M059J (cell line): Measurements from ENCODE around the gene CSTB. TPM values are rescaled to one million over a fixed set of nuclear protein-coding genes. Genes with fewer than 3 reads are reported as not detected.
A peak's percentile ranks its signal among the peaks of the same experiment; 100 is the strongest.

Experiments
- DNase-seq: peaks from one replicate; pipeline ENCODE4 v3.0.0-alpha.2; 2012; ENCODE audit warnings: low read depth
- total RNA-seq: library from RNA; depleted of rRNA; stranded (reverse); fragments of >200 nt; shearing (Covaris generic); gene quantifications from 2 replicates; pipeline ENCODE4 v1.2.3, GENCODE V29; 2014

The CSTB gene
- total RNA-seq, 1 experiment from 2014 or later = 29.6 TPM

DNA sequence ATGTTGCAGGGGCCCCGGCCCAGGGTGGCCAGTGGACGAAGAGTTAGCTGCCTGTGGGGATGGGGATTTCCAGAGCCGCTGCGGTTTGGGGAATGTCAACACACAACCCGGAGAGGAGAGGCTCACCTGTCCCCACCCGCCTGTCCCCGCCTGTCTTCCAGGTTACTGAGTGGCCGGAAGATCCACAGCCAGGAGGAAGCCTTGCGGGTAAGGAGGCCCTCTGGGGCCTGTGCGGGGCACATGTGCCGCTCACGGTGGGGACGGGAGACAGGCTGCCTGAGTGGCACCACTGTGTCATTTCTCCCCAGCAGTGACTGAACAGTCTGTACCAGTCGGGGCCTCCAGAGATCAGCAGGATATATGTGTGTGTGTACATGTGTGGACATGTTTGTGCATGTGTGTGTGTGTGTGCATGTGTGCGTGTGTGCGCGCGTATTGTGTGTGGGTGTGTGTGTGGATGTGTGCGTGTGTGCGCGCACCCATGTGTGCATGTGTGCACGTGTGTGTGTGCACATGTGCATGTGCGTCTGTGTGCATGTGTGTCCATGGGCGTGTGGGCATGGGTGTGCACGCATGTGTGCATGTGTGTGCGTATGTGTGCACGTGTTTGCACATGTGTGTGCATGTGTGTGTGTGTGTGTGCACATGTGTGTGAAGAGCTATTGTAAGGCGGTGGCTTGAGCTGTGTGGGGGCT is 25.6 kb downstream of the CSTB start:
- DNase-seq = no peak

DNA sequence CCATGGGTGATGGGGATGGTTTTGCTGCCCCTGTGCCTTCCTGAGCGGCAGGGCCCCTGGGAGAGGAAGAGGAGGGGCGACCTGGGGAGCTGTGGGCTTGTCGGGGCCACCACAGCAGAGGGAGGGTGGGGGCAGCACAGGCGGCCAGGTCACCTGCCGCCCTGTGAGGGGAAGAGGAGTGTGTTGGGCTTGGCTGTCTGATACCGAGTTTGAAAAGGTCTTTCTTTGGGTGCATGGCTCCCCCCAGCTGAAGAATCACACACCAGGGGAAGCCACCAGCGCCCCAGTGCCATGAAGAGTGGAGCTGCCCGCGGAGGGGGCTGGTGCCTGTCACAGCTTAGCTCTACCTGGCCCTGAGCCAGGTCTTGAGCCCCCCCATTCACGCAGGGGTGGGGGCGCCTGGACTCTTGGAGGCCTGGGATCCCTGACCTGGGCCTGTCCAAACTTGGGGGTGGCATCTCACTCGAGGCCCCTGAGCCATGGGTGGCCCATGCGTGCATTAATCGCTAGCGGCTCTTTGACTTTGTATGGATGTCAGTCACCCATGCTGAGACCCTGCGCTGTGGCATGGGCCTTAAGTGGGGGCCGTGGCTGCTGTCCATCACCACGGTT is 26.4 kb downstream of the CSTB start:
- DNase-seq = no peak

DNA sequence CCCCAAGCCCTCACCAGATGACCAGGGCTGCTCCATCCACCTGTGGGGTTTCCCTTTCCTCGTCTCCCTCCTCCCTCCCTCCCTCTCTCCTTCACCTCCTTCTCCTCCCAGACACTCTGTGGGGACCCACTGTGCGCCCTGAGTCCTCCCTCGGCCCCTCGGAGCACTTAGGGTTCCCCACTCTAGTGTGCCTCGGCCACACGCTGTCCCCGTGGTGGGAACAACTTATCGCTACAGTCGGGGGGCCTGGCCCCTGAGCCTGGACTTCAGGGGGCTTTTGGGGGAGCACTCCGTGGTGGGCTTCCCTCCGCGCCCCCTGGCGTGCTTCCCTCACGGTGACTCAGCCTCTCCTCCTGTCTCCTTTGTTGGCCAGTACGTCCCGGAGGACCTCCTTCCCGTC is 27.5 kb downstream of the CSTB start:
- DNase-seq = no peak

DNA sequence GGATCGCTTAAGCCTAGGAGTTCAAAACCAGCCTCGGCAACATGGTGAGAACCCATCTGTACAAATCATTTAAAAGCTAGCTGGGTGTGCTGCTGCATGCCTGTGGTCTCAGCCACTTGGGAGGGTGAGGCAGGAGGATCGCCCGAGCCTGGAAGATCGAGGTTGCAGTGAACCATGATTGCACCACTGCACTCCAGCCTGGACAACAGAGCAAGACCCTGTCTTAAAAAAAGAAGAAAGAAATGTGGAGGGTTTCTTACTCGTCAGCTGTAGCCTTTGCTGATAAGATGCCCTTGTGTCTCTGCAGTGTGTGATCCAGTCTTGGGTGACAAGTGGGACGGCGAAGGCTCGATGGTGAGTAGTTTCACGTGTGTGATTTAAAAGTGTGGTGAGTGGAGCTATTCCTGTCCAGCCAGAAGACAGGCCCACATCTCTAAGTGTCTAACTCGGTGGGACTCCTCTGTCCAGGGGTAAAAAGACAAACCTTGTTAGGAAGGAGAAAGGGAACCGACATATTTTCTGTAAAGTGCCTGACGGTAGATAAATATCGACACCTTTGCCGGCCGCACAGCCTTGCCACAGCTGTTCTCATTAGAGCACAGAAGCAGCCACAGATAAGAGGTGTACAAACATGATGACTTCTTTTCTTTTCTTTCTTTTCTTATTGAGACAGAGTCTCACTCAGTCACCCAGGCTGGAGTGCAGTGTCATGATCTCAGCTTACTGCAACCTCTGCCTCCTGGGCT is 30.2 kb downstream of the CSTB start:
- DNase-seq = no peak

DNA sequence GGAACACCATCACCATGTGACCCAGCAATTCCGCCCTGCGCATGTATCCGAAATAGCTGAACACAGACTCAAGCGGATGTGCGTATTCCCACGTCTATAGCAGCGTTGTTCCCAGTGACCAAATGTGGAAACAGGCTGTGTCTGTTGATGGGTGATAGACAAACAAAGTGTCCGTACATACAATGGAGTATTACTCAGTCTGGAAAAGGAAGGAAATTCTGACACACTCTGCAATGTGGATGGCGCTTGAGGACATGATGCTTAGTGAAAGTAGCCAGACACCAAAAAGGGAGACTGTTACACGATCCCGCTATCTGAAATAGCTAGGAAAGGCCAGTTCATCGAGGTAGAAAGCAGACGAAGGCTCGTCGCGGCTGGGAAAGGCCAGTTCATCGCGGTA is 31.4 kb downstream of the CSTB start:
- no peak for DNase-seq

DNA sequence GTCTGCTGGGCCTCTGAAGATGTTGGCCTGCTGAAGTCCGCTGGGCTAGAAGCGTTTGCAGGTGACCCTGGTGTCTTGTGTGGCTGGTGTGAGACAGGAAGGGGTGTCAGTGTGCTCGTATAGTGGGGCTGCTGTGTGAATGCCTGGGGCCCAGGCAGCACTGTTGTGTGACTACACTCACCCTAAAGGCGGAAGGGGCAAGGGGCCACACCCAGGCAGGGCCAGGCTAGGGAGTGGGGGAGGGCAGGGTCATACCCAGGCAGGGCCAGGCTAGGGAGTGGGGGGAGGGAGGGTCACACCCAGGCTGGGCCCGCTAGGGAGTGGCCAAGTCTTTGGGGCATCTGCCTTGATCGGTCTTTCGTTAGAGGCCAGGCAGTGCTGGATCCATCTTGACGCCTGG is 32.2 kb downstream of the CSTB start:
- no peak for DNase-seq

DNA sequence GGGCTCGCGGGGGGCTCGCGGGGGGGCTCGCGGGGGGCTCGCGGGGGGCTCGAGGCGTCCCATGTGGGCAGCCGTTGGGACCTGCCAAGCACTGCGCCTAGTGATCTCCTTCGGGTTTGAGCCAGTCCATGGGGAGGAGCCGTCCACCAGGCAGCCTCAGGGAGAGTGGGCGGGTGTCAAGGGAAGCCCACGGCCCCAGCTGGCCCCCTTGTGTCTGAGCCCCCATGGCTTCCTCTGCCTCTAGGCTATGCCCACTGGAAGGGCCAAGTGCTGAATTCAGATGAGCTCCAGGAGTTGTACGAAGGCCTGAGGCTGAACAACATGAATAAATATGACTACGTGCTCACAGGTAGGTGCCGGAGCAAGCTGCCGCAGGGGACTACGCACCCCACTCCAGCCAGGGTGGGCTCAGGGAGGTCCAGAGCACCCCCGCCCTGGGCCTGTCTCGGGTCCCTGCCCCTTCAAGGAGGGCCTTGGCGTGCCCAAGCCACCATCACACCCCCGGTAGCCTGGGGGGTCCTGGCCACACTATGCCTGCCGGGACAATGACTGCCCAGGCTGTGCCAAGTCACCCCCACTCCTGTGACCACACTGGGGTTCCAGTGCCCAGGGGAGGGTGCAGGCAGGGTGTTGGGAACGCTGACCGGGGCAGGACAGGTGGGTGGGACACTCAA is 34.5 kb downstream of the CSTB start:
- no peak for DNase-seq

DNA sequence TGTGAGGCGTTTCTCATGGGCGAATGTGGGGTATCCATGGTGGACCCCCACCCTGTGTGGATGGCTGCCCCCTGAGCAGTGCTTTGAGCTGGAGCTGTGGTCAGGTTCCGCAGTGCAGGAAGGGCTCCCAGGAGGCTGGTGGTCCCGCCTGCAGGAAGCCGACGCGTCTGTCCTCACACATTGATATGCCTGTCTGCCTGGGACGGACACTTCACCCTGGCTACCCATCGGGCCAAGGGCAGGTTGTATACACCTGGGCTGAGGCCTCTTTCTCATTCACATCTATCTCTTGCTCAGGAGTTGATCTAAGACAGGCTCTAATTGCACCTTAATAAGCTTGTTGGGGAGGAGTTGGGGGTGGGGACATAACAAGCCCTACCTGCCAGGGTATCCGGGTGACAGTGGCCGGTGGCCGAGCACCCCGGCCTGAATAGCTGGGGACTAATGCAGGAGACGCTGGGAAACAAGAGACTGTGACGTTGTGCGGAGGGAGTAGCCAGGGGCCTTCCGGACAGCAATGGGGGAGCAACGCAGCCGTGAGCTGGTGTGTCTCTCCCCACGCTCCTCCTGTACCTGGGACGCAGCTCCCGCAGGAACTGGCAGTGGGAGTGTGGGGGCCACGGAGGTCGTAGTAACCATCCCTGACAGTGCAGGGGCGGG is 35.5 kb downstream of the CSTB start:
- peak; percentile 49 for DNase-seq

DNA sequence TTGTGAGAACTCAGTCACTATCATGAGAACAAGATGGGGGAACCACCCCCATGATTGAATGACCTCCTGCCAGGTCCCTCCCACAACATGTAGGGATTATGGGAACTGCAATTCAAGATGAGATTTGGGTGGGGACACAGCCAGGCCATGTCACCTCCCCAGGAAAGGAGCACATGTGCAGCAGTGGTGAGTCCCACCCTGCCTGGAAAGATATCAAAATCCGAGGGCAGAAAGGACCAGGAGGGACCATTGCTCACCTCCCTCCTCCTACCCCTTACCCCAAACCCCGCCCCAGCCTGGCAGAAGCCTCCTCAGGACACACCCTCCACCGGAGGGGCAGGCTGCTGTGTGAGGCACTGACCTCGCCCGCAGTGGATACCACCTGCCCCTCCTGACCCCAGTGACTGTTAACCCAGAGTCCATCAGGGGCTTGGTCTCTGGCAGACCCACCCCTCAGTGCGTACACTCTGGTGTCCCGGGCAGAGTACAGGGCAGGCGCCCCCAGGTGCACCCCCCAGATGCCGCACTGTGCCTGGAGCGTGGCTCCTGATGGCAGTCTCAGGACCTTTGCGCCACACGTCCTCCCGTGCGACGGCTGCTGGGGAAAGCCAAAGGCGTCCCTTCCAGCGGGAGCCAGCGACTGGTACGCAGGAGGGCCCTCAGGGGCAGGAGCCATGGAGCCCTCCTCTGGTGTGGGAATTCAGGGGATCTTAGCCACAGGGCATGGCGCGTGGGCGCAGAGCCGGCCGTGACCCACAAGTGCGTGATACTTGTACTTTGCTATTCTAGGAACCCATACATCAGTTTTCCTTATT is 36.3 kb downstream of the CSTB start:
- no peak for DNase-seq

DNA sequence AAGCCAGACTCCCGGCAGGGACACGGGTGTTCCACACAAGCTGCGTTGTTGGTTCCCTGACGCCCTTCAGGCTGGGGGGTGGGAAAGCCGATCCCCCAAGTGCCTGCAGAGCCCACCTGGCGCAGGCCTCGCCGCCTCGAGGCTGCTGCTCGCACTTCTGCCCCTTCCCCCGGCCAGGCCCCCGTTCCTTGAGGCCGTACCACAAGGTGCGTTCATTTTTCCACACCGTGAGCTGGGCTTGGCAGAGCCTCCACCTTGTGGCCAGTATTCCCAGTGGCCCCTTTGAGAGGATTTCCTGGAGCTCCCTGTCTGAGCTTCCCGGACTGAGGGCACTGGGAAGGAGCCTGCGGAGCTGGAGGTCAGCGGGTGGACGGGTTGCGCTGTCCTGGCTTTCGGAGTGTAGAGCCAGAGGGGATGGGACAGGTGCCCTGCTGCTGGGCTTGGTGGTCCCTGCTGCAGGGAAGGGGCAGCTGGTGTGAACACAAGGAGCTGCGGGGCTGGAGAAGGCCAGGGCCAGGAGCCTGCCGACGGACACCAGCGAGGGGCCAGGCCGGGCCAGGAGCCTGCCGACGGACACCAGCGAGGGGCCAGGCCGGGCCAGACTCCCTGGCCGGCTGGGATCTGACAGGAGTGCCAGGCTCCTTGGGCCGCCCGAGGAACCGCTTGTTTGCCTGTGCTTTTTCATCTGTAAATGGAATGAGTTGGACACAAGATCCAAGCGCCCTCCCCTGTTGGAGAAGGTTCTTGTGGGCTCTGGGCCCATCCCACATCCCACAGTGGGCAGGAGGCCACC is 38.8 kb downstream of the CSTB start:
- DNase-seq = no peak

DNA sequence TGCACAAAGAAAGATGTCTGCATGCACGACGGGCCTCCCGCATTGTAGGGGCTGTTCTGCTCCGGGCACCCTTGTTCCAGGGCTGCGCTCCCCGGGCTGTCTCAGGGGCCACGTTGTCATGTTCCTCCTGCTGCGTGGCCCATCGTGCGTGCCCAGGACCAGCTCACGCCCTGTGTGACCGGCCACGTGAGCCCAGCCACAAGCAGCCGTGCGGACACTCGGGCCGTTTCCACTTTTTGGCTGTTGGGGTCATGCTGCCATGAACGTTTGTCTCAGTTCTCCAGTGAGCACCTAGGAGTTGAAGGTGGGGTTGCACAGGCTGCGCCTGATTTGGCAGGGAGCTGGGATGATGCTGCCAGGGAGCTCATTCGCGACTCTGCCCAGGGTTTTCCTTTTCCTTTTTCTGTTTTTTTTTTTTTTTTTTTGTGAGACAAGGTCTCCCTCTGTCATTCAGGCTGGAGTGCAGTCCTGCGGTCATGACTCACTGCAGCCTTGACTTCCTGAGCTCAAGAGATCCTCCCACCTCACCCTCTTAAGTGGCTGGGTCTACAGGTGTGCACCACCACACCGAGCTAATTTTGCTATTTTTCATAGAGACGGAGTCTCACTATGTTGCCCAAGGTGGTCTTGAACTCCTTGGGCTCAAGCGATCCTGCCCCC is 39.8 kb downstream of the CSTB start:
- peak; percentile 56 for DNase-seq

DNA sequence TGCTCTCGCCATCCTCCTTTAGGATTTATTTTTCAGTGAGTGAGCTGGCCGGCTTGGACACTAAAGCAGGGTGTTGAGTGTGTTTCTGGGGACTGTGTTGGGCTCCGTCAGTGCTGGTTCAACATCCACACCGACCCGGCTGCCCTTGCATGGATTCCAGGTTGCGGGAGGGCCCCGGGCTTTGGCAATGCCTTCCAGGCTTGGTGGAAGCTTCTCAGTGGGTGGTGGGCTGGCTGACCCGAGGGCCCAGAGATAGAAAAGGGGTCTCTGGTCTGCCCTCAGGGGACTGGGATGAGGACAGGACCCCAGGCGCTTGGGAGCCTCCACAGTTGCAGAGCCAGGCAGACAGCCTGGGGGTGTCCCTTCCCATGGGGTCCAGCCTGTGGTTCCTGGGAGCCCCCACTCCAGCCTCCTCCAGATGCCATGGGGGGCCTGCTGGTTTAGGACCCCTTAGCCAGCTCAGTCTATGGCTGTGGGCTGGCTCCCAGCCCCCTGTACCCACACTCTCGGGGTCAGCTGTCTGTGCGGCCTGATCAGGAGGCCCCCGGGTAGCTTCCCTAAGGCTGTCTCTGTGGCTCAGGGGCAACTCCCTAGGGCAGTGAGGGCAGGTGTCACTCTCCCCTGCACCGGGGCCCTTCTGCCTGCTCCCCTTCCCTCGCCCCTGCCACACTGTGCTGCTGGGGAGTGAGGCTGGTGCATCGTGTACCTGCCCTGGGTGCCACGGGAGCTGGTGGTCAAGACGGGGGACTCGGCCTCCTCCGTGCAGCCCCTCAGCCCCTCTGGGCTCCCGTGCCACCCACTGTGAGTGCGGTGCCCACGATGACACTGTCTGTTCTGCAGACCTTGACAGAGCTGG is 40.6 kb downstream of the CSTB start:
- DNase-seq = no peak

DNA sequence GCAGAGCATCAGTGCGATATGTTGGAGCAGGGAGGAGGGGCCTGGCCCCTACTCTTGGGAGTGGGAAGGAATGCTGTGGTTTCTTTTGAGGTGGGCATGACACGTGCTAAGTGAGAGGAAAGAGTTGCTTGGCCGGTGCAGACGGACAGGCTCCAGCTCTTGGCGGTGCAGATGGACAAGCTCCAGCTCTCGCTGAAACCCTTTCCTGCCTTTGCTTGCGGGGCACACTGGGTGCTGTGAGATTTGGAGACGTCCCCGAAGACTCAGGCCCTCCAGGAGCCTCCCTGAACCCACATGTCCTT is 41.2 kb downstream of the CSTB start:
- peak; percentile 40 for DNase-seq

DNA sequence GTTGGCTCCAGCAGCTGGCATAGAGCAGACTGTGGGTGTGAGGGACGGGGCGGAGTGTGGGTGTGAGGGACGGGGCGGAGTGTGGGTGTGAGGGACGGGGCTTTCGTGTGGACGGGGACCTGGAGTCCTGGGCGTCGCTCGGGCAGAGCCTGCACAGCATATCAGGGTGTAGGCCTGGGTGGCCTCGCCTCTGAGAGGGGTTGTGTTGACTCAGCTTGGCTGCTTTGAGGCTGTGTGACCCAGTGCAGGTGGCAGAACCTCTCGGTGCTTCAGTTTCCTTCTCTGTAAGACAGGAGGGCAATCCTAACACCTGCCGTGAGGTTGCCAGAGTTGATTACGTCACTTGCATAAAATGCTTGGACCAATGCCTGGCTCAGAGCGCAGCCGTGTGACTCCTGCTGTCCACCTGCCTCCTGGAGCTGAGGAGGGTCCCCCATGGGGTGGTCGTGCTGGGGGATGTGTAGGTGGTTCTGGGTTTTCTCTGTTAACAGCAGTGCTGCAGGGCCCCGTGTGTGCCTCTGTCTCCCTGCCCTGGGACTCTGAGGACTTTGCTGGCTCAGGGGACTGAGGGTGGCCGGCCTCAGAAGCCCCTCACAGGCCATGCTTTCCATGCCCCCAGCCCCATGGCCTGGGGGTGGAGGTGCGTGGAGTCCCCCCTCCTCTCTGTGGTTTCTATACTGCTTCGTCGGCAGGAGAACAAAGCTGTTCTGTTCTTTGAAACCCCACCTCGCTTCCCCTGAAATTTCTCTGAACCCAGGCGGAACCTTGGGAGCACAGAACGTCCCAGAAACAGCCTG is 41.8 kb downstream of the CSTB start:
- no peak for DNase-seq

DNA sequence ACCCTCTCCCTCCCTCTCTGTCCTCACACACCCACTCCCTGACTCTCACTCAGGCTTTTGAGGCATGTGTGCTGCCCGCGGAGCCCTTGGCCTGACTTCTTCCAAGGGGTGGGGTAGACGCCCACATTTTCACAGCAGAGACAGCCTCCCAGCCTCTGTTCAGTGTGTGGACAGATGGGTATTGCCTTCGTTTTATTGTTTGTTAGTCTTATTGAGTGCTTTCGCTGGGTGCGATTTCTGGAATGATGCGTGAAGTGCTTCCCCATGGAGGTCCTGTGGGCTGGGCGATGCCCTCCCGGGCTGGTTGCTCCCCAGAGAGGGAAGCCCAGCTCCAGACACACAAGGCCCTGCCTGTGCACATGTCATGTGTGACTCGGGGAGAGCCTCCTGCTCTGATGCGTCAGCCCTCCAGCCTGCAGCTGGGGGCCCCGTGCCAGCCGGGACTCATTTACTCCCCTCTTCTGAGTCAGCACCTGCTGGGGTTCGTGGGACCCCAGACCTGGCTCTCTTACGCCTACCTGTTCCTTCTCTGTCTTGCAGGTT is 42.5 kb downstream of the CSTB start:
- no peak for DNase-seq

DNA sequence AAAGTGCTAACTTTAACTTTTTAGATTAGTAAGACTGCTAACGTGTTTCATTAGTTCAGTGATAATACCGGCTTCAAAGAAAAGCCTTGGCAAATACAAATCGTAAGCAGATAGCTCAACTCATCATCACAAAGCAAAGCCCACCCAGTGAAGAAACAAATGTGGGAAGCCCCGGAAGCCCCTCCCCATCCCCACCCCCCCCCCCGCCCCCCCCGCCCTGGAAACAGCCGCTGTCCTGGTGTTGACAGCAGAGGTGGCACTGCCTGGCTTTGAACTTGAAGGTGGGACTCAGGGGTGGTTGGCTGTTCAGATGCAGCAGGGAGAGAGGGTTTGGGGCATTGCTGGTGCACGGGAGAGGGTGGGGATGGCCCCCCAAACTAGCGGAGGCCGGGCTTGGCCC is 43.0 kb downstream of the CSTB start:
- DNase-seq = no peak

DNA sequence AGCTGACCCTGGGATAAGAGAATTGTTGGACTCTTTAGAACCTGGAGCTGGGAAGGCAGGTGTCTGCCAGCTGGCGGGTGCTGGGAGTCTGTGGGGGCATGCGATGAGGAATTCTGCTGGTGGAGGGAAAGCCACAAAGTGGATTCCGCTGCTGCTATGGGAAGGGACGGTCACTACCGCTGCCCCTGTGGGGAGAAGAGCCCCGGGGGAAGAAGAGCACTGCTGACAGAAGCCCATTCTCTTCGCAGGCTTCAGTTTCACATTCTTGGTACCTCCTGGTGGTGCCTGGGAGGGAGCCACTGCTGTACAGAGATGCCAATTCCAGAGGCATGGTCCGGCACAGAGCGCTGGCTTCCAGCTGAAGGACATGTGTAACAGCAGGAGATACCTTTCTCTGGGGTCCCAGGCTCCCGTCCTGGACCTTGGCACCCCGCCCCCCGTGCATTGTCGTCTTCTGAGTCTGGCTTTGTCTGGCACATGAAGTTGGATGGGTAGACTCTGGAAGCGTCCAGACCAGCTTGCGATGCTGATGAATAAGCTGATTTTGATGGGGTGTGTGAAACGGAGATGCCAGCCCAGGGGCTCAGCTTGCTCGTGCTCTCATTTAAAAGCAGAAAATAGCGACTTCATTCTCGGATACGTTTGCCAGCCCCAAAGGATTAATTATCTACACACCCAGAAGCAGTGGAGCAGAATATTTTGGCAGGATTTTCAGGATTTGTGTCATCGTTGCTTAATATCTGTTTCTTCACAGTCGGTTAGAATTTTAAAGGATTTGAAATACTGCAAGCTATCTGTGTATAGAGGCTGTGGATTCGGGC is 44.0 kb downstream of the CSTB start:
- DNase-seq = peak; percentile 44
